ENCODE results near the gene PMM2.

The PMM2 gene

DNA sequence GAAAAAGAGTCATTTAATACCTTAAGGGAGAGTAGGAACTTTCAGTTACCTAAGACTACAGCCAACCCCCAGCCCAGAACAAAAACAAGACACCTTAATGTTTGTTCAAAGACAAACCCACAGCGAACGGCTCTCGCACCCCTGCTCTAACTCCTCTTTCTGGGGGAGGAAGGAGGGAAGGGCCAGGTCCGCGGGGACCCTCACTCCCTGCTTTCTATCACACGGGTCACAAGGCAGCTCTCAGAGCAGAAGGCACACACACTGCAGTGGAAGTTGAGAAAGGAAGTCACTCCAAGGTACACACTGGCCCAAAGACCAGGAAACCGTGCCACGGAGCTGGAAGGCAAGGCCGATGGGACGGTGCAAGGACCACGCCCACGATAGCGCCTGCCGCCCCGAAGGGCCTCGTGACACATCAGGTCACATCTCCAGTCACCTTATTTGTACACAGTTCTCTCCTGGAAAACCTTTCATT, 94.5 kb downstream of the PMM2 start:
- no peak for DNase-seq (ENCODE audit: insufficient read length, low spot score)
- TF ChIP-seq, protein P1, sequence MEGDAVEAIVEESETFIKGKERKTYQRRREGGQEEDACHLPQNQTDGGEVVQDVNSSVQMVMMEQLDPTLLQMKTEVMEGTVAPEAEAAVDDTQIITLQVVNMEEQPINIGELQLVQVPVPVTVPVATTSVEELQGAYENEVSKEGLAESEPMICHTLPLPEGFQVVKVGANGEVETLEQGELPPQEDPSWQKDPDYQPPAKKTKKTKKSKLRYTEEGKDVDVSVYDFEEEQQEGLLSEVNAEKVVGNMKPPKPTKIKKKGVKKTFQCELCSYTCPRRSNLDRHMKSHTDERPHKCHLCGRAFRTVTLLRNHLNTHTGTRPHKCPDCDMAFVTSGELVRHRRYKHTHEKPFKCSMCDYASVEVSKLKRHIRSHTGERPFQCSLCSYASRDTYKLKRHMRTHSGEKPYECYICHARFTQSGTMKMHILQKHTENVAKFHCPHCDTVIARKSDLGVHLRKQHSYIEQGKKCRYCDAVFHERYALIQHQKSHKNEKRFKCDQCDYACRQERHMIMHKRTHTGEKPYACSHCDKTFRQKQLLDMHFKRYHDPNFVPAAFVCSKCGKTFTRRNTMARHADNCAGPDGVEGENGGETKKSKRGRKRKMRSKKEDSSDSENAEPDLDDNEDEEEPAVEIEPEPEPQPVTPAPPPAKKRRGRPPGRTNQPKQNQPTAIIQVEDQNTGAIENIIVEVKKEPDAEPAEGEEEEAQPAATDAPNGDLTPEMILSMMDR (IDR thresholded peaks at IDR 0.05; ENCODE audit: insufficient read depth, missing control alignments): no peak

DNA sequence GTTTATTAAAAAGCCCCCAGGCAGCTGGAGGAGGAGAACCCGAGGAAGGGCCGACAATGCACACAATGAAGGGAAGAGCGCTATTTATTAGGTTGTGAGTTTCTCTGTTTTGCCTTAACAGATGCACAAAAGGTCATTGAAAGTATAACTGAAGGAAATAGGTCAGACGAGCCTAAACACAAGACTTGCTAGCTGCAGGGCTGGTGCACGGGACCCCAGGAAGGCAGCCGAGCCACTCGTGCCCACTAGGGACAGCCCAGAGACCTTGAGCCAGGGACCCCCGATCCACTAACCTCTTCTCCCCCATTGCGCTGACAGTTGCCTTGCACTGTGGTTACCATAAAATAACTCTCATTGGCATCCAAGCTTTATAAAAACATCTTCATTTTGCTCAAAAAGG, 95.8 kb downstream of the PMM2 start:
- DNase-seq (ENCODE audit: insufficient read length, low spot score): no peak
- FAIRE-seq: no peak
- TF ChIP-seq, protein P1 (IDR thresholded peaks at IDR 0.05; ENCODE audit: insufficient read depth, missing control alignments): no peak

More for the DNA sequence above, 94.5 kb downstream of the PMM2 start:
- FAIRE-seq: no peak

DNA sequence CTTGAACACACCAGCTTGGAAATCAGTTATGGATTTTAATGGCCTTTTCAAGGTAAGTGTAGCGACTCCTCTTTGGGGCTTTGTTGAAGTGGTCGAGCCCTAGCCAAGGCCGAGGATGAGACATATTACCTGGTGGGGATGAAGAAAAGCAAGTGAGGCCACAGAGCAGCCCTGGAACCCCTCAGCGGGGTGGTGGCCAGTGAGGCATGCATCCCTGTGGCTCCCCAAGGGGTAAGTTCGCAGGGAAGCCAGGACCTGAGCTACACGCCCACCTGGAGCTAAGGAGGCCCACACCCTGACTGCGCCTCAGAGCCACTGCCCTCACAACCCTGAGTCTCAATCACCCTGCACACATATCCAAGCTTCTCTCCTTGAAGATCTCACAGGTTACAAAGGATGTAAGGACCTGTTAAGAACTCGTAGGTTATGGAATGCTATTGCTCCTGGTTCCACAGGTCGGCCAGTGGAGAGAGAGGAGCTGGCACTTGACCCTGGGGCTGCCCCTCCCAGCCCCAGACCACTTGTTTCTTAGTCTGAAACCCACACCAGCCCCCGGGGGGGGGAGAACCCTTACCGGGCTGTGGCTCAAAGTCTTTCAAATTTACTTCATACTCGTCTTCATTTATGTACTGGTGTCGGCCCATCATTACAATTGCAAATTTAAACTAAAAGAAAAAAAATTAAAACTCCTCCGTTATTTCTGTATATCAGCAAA, 96.5 kb downstream of the PMM2 start:
- DNase-seq (ENCODE audit: insufficient read length, low spot score): no peak
- no peak for FAIRE-seq
- TF ChIP-seq, protein P1 (IDR thresholded peaks at IDR 0.05; ENCODE audit: insufficient read depth, missing control alignments): no peak

DNA sequence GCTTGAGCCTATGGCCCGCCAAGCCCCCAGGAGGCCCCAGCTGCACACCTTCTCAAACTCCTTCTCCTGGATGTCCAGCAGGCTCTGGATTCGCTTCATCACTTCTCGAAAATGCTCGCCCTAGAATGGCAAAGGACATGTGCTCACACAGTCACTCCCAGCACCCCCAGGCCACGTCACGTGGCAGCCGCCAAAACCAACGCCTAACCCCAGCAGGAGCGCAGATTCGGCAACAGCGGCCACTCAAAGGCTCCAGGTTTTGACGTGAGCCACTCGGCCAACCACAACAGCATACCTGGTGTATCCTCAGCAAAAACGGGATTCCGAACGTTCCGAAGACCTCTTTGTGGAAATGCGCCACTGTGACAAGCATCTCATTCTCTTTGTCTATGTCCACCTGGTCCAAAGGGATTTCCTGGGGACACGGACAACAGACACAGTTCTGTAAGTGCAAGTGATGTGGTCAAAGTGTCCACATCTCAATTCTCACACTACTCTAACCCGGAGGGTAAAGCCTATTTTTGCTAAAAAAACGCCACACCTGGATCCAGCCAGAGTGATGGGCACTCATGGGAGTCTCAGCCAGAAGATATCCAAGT, 97.2 kb downstream of the PMM2 start:
- no peak for FAIRE-seq
- no peak for DNase-seq (ENCODE audit: insufficient read length, low spot score)
- TF ChIP-seq, protein P1 (IDR thresholded peaks at IDR 0.05; ENCODE audit: insufficient read depth, missing control alignments): no peak

DNA sequence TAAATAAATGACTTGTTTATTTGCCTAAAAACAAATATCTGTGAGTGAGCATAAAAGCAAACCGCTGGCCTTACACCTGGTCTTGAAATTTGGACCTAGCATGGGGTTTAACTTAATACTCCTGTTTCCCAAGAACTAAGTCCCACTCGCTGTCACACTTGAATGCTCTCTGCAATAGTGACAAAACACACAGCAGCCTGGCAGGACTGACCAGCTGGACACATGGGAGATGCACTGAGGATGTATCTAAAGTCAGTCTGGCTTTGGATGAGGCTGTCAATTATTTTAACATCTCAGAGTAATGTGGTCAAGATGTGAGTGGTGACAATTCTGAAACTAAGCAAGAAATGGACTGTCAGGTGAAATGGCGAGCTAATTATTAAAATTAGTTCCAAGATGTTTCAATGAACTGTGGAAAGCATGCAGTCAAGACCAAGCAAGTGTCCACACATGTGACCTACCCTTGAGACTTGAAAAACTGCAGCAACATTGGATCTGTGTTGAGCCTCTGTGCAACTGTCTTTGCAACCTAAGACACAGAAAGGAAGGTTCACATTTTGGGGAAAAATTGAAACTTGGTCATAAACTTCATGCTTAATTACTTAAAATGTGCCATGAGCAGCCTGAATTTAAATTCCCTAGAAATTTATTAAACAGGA, 101.2 kb downstream of the PMM2 start:
- TF ChIP-seq, protein P1 (IDR thresholded peaks at IDR 0.05; ENCODE audit: insufficient read depth, missing control alignments): no peak
- FAIRE-seq (no peak), DNase-seq (ENCODE audit: insufficient read length, low spot score) (no peak)

Data from D721Med (cell line).